Measurements from ENCODE around the gene SCT. TPM values are rescaled to one million over a fixed set of nuclear protein-coding genes. Genes with fewer than 3 reads are reported as not detected.

Gene SCT
- total and polyA plus RNA-seq, 10 donors: 1.1 to 3.8 (median 1.7) TPM; not detected in 3

DNA sequence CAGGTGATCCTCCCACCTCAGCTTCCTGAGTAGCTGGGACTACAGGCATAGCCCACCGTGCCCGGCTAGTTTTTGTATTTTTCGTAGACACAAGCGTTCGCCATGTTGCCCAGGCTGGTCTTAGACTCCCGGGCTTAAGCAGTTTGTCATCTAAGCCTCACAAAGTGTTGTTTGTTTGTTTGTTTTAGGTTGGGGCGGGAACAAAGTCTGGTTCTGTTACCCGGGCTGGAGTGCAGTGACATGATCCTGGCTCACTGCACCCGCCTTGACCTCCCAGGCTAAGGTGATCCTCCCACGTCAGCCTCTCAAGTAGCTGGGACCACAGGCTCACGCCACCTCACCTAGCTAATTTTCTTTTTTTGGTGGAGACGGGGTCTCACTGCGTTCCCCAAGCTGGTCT lies 23.8 kb downstream of the SCT start:
- H3K27me3 ChIP-seq (replicated peaks in 1 of 7): no peaks in the 10 kb centered on the region
- peaks cover 0 to 8% (median 3%) of the 10 kb centered on the region in 6 donors for H3K4me1 ChIP-seq
- peaks cover 0 to 100% (median 97%) of the 10 kb centered on the region in 6 donors for H3K36me3 ChIP-seq
- TF ChIP-seq POLR2AphosphoS5 (IDR thresholded peaks at IDR 0.05) (no peak), POLR2A (IDR thresholded peaks at IDR 0.05) (no peak)
- TF ChIP-seq, protein P1, sequence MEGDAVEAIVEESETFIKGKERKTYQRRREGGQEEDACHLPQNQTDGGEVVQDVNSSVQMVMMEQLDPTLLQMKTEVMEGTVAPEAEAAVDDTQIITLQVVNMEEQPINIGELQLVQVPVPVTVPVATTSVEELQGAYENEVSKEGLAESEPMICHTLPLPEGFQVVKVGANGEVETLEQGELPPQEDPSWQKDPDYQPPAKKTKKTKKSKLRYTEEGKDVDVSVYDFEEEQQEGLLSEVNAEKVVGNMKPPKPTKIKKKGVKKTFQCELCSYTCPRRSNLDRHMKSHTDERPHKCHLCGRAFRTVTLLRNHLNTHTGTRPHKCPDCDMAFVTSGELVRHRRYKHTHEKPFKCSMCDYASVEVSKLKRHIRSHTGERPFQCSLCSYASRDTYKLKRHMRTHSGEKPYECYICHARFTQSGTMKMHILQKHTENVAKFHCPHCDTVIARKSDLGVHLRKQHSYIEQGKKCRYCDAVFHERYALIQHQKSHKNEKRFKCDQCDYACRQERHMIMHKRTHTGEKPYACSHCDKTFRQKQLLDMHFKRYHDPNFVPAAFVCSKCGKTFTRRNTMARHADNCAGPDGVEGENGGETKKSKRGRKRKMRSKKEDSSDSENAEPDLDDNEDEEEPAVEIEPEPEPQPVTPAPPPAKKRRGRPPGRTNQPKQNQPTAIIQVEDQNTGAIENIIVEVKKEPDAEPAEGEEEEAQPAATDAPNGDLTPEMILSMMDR (IDR thresholded peaks at IDR 0.05 in 8 of 11, conservative IDR thresholded peaks at IDR 0.05 in 3 of 11): no peak
- intact Hi-C loops (cut with DNase I; ENCODE audit: low total_unique reads): no loop called here
- 91 to 96% (median 94%) methylated on average over 13 of the region's 13 CpGs for WGBS, 5 donors
- H3K27ac ChIP-seq: no peak overlapping the region
- no peaks in the 10 kb centered on the region for H3K9me3 ChIP-seq
- no peak for DNase-seq
- no peak overlapping the region for H3K4me3 ChIP-seq

DNA sequence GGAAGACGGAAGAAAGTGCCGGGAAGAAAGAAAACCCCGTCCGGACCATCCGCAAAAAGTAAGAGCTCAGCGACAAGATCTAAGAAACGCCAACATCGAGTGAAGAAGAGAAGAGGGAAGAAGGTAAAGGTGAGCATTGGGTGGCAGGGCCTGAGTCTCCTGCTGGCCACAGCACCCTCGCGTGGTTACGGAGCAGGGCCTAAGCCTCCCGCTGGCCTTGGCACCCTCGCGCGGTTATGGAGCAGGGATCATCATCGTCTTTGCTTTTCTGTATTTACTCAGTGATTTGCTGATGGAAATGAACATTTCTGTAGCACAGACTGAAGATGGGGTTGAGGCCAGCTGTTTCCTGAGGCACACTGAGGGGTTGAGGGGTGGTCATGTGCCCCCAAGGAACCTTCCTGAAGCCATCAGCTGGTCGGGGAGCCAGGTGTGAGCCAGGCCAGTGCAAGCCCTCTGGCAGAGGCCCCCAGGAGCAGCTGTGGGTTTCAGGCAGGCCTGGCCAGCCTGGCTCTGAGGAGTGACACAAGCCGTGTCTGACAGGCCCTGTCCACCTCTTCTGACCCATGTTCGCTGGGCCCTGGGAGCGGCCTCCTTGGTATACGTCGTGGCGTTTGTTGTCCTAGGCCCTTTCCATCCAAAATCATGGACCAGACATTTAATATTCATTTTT lies 25.3 kb downstream of the SCT start:
- Histone ChIP-seq H3K27ac (no peak overlapping the region), H3K27me3 (replicated peaks in 1 of 7) (no peaks in the 10 kb centered on the region), H3K36me3 (peaks cover 0 to 100% (median 97%) of the 10 kb centered on the region in 6 donors), H3K9me3 (no peaks in the 10 kb centered on the region), H3K4me3 (no peak overlapping the region), H3K4me1 (no peaks in the 10 kb centered on the region)
- no peak for DNase-seq
- intact Hi-C loops (cut with DNase I; ENCODE audit: low total_unique reads): no loop called here
- TF ChIP-seq, protein P1 (IDR thresholded peaks at IDR 0.05 in 8 of 11, conservative IDR thresholded peaks at IDR 0.05 in 3 of 11): no peak
- TF ChIP-seq POLR2A (IDR thresholded peaks at IDR 0.05): no peak
- peak in 2 of 3 donors; percentile 19 to 55 for TF ChIP-seq POLR2AphosphoS5 (IDR thresholded peaks at IDR 0.05)
- 93 to 97% (median 94%) methylated on average over 23 of the region's 23 CpGs for WGBS, 5 donors

DNA sequence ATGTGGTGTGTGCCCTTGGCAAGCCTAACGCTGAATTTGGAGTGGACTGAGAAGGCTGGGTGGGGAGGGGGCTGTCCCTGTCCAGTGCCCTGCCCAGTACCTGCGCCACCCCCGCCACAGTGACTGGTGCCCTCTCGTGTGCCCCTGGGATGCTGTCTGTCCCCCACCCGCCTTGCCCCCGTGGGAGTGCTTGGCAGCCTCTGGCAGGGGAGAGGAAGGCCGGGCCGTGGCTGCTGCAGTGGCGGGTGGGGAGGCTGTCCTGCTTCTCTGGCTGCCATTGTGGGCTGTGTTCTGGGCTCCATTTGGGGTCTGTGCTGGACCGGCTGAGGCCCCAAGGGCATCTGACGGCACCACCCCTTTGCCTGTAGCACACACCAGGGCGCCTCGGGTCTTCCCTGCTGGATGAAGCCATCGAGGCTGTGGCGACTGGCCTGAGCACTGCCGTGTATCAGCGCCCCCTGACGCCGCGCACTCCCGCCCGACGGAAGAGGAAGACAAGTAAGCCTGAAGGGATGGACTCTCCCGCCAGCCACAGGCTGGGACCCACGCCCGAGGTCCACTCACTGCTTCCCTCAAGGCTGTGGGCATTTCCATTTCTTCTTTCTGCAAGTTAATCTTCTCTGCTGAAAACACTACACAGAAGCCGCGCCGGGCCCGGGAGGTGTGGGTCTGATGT lies 28.8 kb downstream of the SCT start:
- no peaks in the 10 kb centered on the region for H3K4me1 ChIP-seq
- H3K4me3 ChIP-seq: no peak overlapping the region
- 92 to 94% (median 94%) methylated on average over 24 to 30 of the region's 30 CpGs for WGBS, 5 donors
- no peak for DNase-seq
- TF ChIP-seq POLR2AphosphoS5 (IDR thresholded peaks at IDR 0.05) (peak in 1 of 3 donors; percentile 42), POLR2A (IDR thresholded peaks at IDR 0.05) (no peak)
- peaks cover 0 to 100% (median 96%) of the 10 kb centered on the region in 6 donors for H3K36me3 ChIP-seq
- intact Hi-C loops (cut with DNase I; ENCODE audit: low total_unique reads): no loop called here
- no peaks in the 10 kb centered on the region for H3K9me3 ChIP-seq
- H3K27ac ChIP-seq: no peak overlapping the region
- H3K27me3 ChIP-seq (replicated peaks in 1 of 7): no peaks in the 10 kb centered on the region

DNA sequence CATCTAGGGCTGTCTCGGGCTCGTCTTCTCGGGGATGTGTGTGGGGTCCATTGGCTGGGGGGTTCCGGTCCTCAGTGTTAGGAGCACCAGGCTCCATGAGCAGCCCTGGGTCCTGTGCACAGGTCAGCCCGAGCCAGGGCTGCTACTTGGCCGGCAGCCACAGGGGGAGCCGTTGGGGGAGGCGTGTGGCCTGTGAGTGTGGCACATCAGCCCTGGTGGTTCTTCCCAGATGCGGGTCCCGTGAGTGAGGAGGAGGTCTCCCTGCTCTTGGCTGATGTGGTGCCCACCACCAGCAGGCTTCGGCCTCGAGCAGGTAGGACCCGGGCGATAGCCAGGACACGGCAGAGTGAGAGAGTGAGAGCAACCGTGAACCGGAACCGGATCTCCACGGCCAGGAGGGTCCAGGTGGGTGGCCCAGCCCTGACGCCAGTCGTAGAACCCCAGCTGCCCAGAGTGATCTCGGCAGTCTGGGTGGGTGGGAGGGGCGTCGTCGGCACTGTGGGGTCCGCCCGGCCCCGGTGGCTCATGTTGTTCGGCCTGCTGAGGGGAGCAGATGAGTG lies 29.7 kb downstream of the SCT start:
- 94 to 100% (median 95%) methylated on average over 6 to 29 of the region's 29 CpGs for WGBS, 5 donors
- intact Hi-C loops (cut with DNase I; ENCODE audit: low total_unique reads): no loop called here
- Histone ChIP-seq H3K4me1 (no peaks in the 10 kb centered on the region), H3K27me3 (replicated peaks in 1 of 7) (no peaks in the 10 kb centered on the region), H3K4me3 (no peak overlapping the region), H3K36me3 (peaks cover 6 to 100% (median 96%) of the 10 kb centered on the region in 6 donors), H3K9me3 (no peaks in the 10 kb centered on the region), H3K27ac (no peak overlapping the region)
- no peak for DNase-seq
- TF ChIP-seq POLR2AphosphoS5 (IDR thresholded peaks at IDR 0.05) (no peak), POLR2A (IDR thresholded peaks at IDR 0.05) (no peak)
- TF ChIP-seq, protein P1 (IDR thresholded peaks at IDR 0.05 in 8 of 11, conservative IDR thresholded peaks at IDR 0.05 in 3 of 11): no peak
